Colonic mucosa (tissue), 4 donors: ENCODE results near the gene COPS6. TPM values are rescaled to one million over a fixed set of nuclear protein-coding genes. Genes with fewer than 3 reads are reported as not detected.
A peak's percentile ranks its signal among the peaks of the same experiment; 100 is the strongest.

Experiments
- DNase-seq: peaks from one replicate; pipeline ENCODE4 v3.0.0-alpha.2; 2020
- H3K27ac ChIP-seq: fragments of 200-600 bp; one replicate; pipeline ENCODE4 v1.8.0; 2021
- H3K27me3 ChIP-seq: fragments of 200-600 bp; one replicate; pipeline ENCODE4 v1.8.0; 2021
- H3K36me3 ChIP-seq: fragments of 200-600 bp; one replicate; pipeline ENCODE4 v1.8.0; 2021
- H3K4me1 ChIP-seq: fragments of 200-600 bp; one replicate; pipeline ENCODE4 v1.8.0; 2021; ENCODE audit warnings: mild to moderate bottlenecking
- H3K4me3 ChIP-seq: fragments of 200-600 bp; one replicate; pipeline ENCODE4 v1.8.0; 2021
- H3K9ac ChIP-seq, 2 donors: one replicate each; pipeline ENCODE4 v1.7.0; 2013; ENCODE audit warnings: control low read depth in 2 of 2, low read depth in 2 of 2, low read length in 2 of 2
- H3K9me3 ChIP-seq: fragments of 200-600 bp; one replicate; pipeline ENCODE4 v1.8.0; 2021
- intact Hi-C: fragments of 100-400 bp; cut with DNase I; formaldehyde crosslinking; loops from one replicate; pipeline ENCODE4 v1.14.1; 2022
- total RNA-seq, 2 donors: library from RNA; stranded (reverse); fragmentation: NEBNext Ultra II Directional in 1 of 2; extraction: Animal tissue kit (Norgen Biotek cat#: 25700) in 1 of 2; gene quantifications; one replicate each; pipeline ENCODE4 v1.2.1, GENCODE V29; 2021
- TF ChIP-seq, protein P1 (sequence below): fragments of 200-600 bp; IDR thresholded peaks from one replicate; pipeline ENCODE4 v1.8.0; 2022; ENCODE audit warnings: antibody characterized with exemption, mild to moderate bottlenecking
- donor health status: healthy.
- donor health status: DM: no; HTN: no; CAD: no.
- donor health status: DM: no; HTN: no; CAD: no.

COPS6 gene
- total RNA-seq, 2 donors from 2014 or later, result 67.3 to 110 TPM

DNA sequence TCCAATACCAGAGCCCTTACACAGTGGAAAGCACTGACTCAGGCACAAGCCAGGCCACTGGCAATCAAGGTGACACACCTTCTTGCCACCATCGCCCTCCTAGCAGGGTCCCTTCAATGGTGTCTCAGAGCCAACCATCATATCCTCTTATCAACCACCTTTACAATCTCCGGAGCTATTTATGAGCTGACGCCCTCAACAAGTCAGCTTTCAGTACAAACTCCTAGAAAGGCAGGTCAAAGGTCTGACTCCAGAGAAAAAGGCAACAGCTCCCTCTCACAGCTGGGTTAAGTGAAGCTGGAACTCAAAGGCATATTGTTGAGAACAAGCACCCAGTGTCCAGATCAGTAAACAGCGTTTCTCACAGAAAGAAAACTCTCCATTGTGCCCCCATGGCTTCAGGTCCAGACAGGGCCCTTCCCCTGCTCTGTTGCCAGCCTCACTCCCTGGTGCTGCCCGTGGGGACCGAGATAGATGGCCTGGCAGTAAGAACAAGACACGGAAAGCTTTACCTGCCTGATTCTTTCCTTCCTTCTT, 9.7 kb upstream of the COPS6 start:
- Histone ChIP-seq H3K27ac (peak overlapping the region; percentile 82), H3K4me1 (peaks cover 19% of the 10 kb centered on the region), H3K9ac (peak overlapping the region; percentile 41 to 99), H3K4me3 (no peak overlapping the region), H3K27me3 (no peaks in the 10 kb centered on the region), H3K36me3 (peaks cover 7% of the 10 kb centered on the region), H3K9me3 (no peaks in the 10 kb centered on the region)
- TF ChIP-seq, protein P1, sequence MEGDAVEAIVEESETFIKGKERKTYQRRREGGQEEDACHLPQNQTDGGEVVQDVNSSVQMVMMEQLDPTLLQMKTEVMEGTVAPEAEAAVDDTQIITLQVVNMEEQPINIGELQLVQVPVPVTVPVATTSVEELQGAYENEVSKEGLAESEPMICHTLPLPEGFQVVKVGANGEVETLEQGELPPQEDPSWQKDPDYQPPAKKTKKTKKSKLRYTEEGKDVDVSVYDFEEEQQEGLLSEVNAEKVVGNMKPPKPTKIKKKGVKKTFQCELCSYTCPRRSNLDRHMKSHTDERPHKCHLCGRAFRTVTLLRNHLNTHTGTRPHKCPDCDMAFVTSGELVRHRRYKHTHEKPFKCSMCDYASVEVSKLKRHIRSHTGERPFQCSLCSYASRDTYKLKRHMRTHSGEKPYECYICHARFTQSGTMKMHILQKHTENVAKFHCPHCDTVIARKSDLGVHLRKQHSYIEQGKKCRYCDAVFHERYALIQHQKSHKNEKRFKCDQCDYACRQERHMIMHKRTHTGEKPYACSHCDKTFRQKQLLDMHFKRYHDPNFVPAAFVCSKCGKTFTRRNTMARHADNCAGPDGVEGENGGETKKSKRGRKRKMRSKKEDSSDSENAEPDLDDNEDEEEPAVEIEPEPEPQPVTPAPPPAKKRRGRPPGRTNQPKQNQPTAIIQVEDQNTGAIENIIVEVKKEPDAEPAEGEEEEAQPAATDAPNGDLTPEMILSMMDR, result no peak
- DNase-seq, result peak; percentile 83
- intact Hi-C loops, result no loop called here

DNA sequence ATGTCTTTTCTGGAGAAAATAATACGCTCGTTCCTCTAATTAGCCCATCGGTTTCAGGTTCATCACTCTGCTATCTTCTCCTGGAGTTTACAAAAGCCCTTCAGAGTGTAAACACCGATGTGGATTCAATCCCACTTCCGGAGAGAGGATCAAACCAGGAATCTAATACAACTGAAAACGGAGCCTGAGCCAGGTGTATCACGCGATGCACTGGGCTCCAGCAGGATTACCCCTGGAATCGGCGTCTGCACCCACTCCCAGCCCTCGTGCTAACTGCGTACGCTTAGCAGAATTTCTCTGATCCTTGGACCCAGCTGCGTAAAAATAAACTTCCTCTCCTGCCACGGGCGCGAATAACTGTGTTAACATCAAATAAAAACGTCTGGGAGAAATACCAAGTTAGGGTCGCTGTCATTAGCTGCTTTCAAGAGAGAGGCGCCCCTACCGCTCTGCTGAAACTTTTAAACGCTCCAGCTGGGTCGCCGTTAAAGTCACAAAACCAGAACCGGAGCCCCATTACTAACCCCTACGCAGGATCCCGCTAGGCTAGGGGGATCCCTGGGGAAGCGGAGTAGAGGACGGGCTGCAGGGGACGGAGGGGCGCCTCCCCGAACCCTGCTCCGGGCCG, 7.7 kb upstream of the COPS6 start:
- Histone ChIP-seq H3K4me3 (peak overlapping the region; percentile 97), H3K27ac (peak overlapping the region; percentile 82), H3K9me3 (no peaks in the 10 kb centered on the region), H3K4me1 (peaks cover 19% of the 10 kb centered on the region), H3K9ac (peak overlapping the region; percentile 96 to 99), H3K27me3 (no peaks in the 10 kb centered on the region), H3K36me3 (no peaks in the 10 kb centered on the region)
- TF ChIP-seq, protein P1, result no peak
- DNase-seq, result no peak
- intact Hi-C loops, result loop anchor here (5.0 kb wide), 2 partner anchors 34 to 89 kb away; partner anchors contain the start of gene ZSCAN21

DNA sequence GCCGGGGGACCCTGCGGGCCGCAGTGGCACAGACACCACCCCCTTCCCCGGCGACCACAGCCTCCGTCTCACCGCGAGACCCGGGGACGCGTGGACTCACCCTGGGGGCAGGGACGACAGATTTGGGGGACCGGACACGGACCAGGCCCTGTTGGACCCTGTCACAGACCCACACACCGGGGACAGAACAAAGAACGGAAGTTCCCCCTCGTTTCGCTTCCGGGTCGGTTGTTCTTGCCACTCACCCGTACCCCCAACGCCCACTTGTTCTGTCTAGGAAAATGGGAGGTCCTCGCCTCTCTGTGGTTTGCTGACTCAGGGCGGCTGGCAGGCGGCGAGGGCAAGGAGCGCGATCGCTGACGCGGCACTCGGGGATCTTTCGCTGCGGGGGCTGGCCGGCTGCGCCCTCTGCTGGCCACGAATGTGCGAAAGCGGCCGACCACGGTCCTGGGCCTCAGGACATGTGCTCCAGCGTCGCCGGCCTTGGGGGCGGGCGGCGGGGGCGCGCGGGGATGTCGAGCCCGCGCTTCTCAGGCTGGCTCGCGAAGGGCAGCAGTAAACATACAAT, 7.2 kb upstream of the COPS6 start, which contains the start of gene ZNF3:
Gene ZNF3, minus strand, starts transcription at position 189 of the 568 bp plus-strand sequence. CDS start 4,366 bp downstream, outside the sequence.
- Histone ChIP-seq H3K27me3 (no peaks in the 10 kb centered on the region), H3K4me1 (peaks cover 19% of the 10 kb centered on the region), H3K9me3 (no peaks in the 10 kb centered on the region), H3K9ac (peak within 1 kb of the TSS; percentile 96 to 99), H3K4me3 (peak within 1 kb of the TSS; percentile 97), H3K27ac (peak within 1 kb of the TSS; percentile 82), H3K36me3 (no peaks in the 10 kb centered on the region)
- TF ChIP-seq, protein P1, result peak; percentile 94
- intact Hi-C loops, result loop anchor here (5.0 kb wide), 2 partner anchors 34 to 89 kb away; partner anchors contain the start of gene ZSCAN21
- peak; percentile 99 for DNase-seq

DNA sequence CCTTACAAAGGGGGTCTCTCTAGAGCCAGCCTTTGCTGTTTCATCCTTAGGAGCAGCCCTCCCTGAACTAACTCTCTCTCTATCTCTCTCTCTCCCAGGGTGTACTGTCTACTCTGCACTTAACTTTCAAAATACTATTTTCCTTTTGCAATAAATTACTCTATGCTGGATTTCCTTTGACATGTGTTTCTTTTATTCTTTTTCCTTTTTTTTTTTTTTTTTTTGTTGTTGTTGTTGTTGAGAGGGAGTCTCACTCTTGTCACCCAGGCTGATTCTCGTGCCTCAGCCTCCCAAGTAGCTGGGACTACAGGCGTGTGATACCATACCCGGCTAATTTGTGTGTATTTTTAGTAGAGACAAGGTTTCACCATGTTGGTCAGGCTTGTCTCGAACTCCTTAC, 5.8 kb upstream of the COPS6 start:
- Histone ChIP-seq H3K9me3 (no peaks in the 10 kb centered on the region), H3K9ac (peak overlapping the region in 1 of 2 donors; percentile 21), H3K36me3 (no peaks in the 10 kb centered on the region), H3K27me3 (no peaks in the 10 kb centered on the region), H3K4me3 (no peak overlapping the region), H3K27ac (peak overlapping the region; percentile 65), H3K4me1 (peaks cover 19% of the 10 kb centered on the region)
- TF ChIP-seq, protein P1, result no peak
- no peak for DNase-seq
- intact Hi-C loops, result loop anchor here (5.0 kb wide), 2 partner anchors 36 to 91 kb away; partner anchors contain the start of gene ZSCAN21

DNA sequence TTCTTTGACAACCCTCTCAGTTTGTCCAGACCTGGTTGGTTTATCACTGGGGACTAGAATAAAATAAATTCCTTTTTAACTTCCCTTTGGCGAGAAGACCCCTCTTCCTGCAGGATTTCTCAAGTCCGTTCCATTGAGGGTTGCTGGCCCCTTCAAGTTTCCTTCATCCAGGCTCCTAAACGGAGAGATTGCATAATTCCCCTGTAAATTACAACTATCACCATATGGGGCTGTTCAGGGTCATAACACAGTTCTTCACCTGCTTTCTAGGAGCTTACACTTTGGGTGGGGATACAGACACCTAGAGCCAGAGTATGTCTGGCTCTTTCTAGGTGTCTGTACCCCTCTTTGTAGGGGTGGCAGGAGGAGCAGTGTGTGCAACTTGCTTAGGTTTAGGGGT, 3.3 kb upstream of the COPS6 start:
- H3K4me1 ChIP-seq, result peaks cover 4% of the 10 kb centered on the region
- no peak overlapping the region for H3K9ac ChIP-seq
- no peak overlapping the region for H3K27ac ChIP-seq
- DNase-seq, result no peak
- no peaks in the 10 kb centered on the region for H3K36me3 ChIP-seq
- no peaks in the 10 kb centered on the region for H3K9me3 ChIP-seq
- TF ChIP-seq, protein P1, result no peak
- H3K27me3 ChIP-seq, result no peaks in the 10 kb centered on the region
- intact Hi-C loops, result no loop called here
- H3K4me3 ChIP-seq, result no peak overlapping the region
